ENCODE data around the gene CMTM5. TPM values are rescaled to one million over a fixed set of nuclear protein-coding genes. Genes with fewer than 3 reads are reported as not detected.

Gene CMTM5
- total RNA-seq, 1 donor from 2014 or later: 2.0 TPM

DNA sequence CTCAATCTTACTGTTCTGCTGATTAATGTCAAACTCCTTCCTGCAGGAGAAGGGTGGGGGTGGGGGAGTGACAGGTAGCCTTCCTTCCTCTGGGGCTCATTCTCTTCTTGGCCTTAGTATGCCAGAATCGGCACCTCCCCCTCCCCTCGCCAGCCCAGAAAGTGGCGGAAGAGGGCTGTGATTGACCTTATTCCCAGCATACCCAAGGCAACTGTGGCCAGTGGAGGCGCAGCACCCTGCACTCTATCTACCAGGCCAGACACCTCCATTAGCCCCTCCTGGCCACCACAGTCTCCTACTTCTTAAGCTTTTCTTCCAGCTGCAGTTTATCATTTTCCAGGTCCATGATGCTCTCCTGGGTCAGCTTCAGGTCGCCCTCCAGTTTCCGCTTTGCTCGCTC, 15.8 kb downstream of the CMTM5 start:
- Mint-ChIP-seq H3K9me3 (peaks cover 3% of the 10 kb centered on the region), H3K4me1 (no peaks in the 10 kb centered on the region), H3K27ac (ENCODE audit: unreplicated experiment) (no peak overlapping the region), H3K27me3 (ENCODE audit: low read depth) (peaks cover 8% of the 10 kb centered on the region), H3K4me3 (no peak overlapping the region), H3K36me3 (ENCODE audit: low read depth) (no peaks in the 10 kb centered on the region)
- DNase-seq (ENCODE audit: low read depth, low spot score): no peak
- TF ChIP-seq, protein P1, sequence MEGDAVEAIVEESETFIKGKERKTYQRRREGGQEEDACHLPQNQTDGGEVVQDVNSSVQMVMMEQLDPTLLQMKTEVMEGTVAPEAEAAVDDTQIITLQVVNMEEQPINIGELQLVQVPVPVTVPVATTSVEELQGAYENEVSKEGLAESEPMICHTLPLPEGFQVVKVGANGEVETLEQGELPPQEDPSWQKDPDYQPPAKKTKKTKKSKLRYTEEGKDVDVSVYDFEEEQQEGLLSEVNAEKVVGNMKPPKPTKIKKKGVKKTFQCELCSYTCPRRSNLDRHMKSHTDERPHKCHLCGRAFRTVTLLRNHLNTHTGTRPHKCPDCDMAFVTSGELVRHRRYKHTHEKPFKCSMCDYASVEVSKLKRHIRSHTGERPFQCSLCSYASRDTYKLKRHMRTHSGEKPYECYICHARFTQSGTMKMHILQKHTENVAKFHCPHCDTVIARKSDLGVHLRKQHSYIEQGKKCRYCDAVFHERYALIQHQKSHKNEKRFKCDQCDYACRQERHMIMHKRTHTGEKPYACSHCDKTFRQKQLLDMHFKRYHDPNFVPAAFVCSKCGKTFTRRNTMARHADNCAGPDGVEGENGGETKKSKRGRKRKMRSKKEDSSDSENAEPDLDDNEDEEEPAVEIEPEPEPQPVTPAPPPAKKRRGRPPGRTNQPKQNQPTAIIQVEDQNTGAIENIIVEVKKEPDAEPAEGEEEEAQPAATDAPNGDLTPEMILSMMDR (conservative IDR thresholded peaks at IDR 0.05): no peak

DNA sequence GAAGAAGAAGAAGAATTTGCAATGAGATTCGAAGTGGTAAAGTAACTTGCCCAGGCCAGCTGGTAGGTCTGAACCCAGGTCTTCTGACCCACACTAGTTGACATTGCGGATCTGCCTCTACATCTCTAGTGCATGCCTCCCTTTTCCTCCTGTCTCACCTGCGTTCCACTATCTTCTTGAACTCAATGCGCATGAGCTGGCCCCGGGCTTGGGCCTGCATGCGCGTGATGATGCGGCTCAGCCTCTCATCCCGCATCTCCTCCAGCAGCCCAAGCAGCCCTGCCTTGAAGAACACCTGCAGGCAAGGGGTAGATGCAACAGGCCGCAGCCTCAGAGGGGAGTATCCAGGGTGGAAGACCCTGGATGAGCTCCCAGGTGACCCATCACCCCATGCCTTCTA, 19.3 kb downstream of the CMTM5 start:
- TF ChIP-seq, protein P1 (conservative IDR thresholded peaks at IDR 0.05): no peak
- H3K36me3 Mint-ChIP-seq (ENCODE audit: low read depth): no peaks in the 10 kb centered on the region
- peaks cover 11% of the 10 kb centered on the region for H3K27me3 Mint-ChIP-seq (ENCODE audit: low read depth)
- DNase-seq (ENCODE audit: low read depth, low spot score): no peak
- peaks cover 3% of the 10 kb centered on the region for H3K9me3 Mint-ChIP-seq
- no peaks in the 10 kb centered on the region for H3K4me1 Mint-ChIP-seq
- no peak overlapping the region for H3K4me3 Mint-ChIP-seq
- H3K27ac Mint-ChIP-seq (ENCODE audit: unreplicated experiment): no peak overlapping the region

DNA sequence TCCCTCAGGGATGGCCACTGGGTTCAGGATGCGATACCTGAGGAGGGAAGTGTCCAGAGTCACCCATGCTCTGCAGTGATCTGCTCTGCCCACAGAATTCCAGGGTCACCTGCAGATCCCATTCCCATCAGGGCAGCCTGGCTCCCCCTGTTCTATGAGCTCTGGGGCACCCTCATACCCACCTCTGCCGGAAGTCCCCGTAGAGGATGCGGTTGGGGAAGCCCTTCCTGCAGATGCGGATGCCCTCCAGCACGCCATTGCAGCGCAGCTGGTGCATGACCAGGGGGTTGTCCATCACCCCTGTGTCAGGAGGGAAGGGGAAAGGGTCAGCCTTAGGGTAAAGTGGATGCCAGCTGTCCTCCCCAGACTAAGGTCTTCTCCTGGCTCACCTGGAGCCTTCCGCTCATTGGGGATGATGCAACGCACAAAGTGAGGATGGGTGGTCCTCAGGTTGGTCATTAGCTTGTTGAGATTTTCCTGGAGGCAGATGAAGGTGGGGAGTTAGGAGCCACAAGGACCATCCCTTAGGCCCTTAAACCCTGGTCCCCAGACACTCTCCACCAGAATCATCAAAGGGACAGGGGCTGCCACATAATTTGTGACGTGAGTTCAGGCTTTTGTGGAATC, 20.0 kb downstream of the CMTM5 start:
- Mint-ChIP-seq H3K4me1 (no peaks in the 10 kb centered on the region), H3K9me3 (peaks cover 3% of the 10 kb centered on the region), H3K27me3 (ENCODE audit: low read depth) (peaks cover 14% of the 10 kb centered on the region), H3K36me3 (ENCODE audit: low read depth) (no peaks in the 10 kb centered on the region), H3K4me3 (no peak overlapping the region), H3K27ac (ENCODE audit: unreplicated experiment) (no peak overlapping the region)
- TF ChIP-seq, protein P1 (conservative IDR thresholded peaks at IDR 0.05): no peak
- DNase-seq (ENCODE audit: low read depth, low spot score): no peak

DNA sequence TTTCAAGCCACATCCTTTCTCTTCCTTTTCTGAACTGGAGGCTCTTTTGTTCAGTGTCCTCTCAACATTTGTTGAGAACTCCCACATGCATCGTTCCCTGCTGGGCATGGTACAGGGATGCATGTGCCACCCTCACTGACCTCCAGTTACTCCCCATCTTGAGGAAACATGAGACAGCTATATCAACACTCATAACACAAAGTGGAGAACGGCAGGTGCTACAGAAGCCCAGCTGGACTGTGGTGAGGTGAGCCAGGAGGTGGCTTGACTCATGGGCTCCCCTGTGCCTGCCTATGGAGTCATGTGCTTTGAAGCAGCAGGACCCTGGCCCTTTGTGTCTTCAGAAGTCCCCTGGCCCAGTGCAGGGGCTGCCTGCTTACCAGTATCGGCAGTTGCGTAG, 21.5 kb downstream of the CMTM5 start:
- Mint-ChIP-seq H3K27me3 (ENCODE audit: low read depth) (peaks cover 16% of the 10 kb centered on the region), H3K4me1 (no peaks in the 10 kb centered on the region), H3K4me3 (no peak overlapping the region), H3K27ac (ENCODE audit: unreplicated experiment) (peak overlapping the region; percentile 67), H3K36me3 (ENCODE audit: low read depth) (no peaks in the 10 kb centered on the region), H3K9me3 (peaks cover 3% of the 10 kb centered on the region)
- no peak for DNase-seq (ENCODE audit: low read depth, low spot score)
- TF ChIP-seq, protein P1 (conservative IDR thresholded peaks at IDR 0.05): no peak

DNA sequence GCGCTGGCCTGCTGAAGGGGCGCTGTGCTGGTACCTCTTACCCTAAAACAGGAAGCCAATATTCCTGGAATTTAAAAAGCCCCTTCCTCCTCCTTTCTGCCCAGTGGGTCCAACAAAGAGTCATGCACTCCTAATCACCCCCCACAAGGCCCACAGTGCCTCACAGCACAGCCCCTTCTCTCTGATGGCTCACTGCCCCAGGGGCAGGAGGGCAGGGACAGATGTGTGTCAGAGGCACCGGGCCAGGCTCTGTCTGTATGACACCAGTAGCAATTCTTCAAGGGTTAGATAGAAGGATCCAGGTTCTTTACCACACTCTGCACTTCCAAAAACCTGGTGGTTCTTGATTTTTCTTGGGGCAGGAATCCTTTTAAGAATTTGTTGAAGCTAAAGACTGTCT, 22.3 kb downstream of the CMTM5 start:
- H3K27me3 Mint-ChIP-seq (ENCODE audit: low read depth): peaks cover 19% of the 10 kb centered on the region
- no peak overlapping the region for H3K27ac Mint-ChIP-seq (ENCODE audit: unreplicated experiment)
- DNase-seq (ENCODE audit: low read depth, low spot score): no peak
- H3K4me3 Mint-ChIP-seq: no peak overlapping the region
- no peaks in the 10 kb centered on the region for H3K4me1 Mint-ChIP-seq
- no peaks in the 10 kb centered on the region for H3K36me3 Mint-ChIP-seq (ENCODE audit: low read depth)
- TF ChIP-seq, protein P1 (conservative IDR thresholded peaks at IDR 0.05): no peak
- no peaks in the 10 kb centered on the region for H3K9me3 Mint-ChIP-seq

All from neural crest cell (in vitro differentiated cells).